ENCODE measurements around the gene COL7A1.

The COL7A1 gene

GRCh38 chr3:48600711-48601621, 5.8 kb upstream of the COL7A1 start:
- H3K4me3 ChIP-seq (ENCODE audit: insufficient read length, low read depth): no peak overlapping the region
- H3K36me3 ChIP-seq (ENCODE audit: insufficient read depth, insufficient read length, low read length): peaks cover 89% of the 10 kb centered on the region
- no peak for DNase-seq (ENCODE audit: low read depth, low spot score)
- H3K4me1 ChIP-seq (ENCODE audit: insufficient read depth, insufficient read length): peaks cover 30% of the 10 kb centered on the region
- no peaks in the 10 kb centered on the region for H3K9me3 ChIP-seq (ENCODE audit: insufficient read depth, low read length)
- no peak overlapping the region for H3K9ac ChIP-seq (ENCODE audit: insufficient read length, low read depth)
- TF ChIP-seq YY1 (IDR thresholded peaks at IDR 0.05; ENCODE audit: insufficient read depth, insufficient read length): no peak
- no peak for TF ChIP-seq ZNF274 (IDR thresholded peaks at IDR 0.05; ENCODE audit: low read depth, low read length)
- TF ChIP-seq SUZ12 (IDR thresholded peaks at IDR 0.05; ENCODE audit: extremely low read depth, insufficient read depth, insufficient read length): no peak
- no peaks in the 10 kb centered on the region for H3K27me3 ChIP-seq (ENCODE audit: insufficient read depth, insufficient read length)

DNA sequence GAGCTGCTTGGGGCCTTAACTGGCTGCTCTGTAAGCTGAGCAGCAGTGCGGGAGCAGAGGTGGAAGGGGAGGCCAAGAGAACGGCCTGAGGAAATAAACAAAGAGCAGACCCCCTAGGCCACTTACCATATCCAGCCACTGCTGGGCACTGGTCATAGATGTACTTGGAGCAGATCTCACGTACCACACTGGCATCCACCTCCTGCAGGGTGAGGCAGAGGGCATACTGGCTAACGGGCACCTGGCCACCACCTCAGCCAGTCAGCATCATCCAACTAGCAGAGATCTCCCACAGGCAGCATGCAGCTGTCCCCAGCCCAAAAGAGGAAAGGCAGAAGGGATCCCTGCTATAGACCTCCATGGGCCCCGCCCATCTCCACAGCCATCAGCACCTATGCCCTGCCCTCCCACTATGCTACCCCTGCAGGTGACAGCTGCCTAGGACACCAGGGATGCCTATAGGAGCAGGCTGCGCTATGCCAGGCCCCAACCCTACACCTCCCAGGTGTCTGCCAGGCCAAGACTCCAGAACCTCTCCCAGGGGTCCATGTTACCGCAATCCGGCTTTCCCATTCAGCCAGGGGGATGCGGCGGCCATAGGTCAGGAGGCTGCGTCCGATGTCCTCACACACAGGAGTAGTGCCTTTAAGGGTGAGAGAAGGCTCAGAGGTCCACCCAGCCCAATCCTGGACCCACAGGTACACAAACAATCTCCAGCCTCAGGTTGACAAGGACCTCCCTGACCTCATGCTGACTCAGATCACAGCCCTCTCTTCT, 4.6 kb upstream of the COL7A1 start:
- peaks cover 76% of the 10 kb centered on the region for H3K36me3 ChIP-seq (ENCODE audit: insufficient read depth, insufficient read length, low read length)
- H3K9ac ChIP-seq (ENCODE audit: insufficient read length, low read depth): no peak overlapping the region
- no peaks in the 10 kb centered on the region for H3K9me3 ChIP-seq (ENCODE audit: insufficient read depth, low read length)
- TF ChIP-seq SUZ12 (IDR thresholded peaks at IDR 0.05; ENCODE audit: extremely low read depth, insufficient read depth, insufficient read length) (no peak), ZNF274 (IDR thresholded peaks at IDR 0.05; ENCODE audit: low read depth, low read length) (no peak), YY1 (IDR thresholded peaks at IDR 0.05; ENCODE audit: insufficient read depth, insufficient read length) (no peak)
- DNase-seq (ENCODE audit: low read depth, low spot score): no peak
- peaks cover 41% of the 10 kb centered on the region for H3K4me1 ChIP-seq (ENCODE audit: insufficient read depth, insufficient read length)
- no peaks in the 10 kb centered on the region for H3K27me3 ChIP-seq (ENCODE audit: insufficient read depth, insufficient read length)
- H3K4me3 ChIP-seq (ENCODE audit: insufficient read length, low read depth): no peak overlapping the region

DNA sequence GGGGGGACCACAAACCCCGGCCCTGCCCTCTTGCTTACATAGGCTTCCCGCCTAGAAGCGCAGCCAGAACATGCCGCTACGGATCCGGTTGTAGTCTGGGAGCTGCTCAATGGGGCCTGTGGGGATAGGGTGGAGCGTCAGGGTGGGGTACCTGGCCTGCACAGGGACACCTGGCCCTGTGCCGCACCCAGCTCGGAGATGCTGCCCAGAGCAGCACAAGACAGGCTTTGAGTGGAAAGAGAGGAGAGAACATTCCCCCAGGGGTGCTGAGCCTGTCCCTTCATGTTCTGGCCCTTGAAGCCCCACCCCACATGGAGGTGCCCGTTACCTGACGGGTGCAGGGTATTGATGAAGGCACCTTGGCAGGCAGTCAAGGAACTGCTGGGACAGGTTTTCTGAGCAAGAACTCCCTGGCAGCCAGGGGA, 4.0 kb upstream of the COL7A1 start:
- Histone ChIP-seq H3K27me3 (ENCODE audit: insufficient read depth, insufficient read length) (no peaks in the 10 kb centered on the region), H3K4me3 (ENCODE audit: insufficient read length, low read depth) (no peak overlapping the region), H3K9me3 (ENCODE audit: insufficient read depth, low read length) (no peaks in the 10 kb centered on the region), H3K9ac (ENCODE audit: insufficient read length, low read depth) (no peak overlapping the region), H3K4me1 (ENCODE audit: insufficient read depth, insufficient read length) (peaks cover 47% of the 10 kb centered on the region), H3K36me3 (ENCODE audit: insufficient read depth, insufficient read length, low read length) (peaks cover 74% of the 10 kb centered on the region)
- TF ChIP-seq SUZ12 (IDR thresholded peaks at IDR 0.05; ENCODE audit: extremely low read depth, insufficient read depth, insufficient read length): no peak
- TF ChIP-seq YY1 (IDR thresholded peaks at IDR 0.05; ENCODE audit: insufficient read depth, insufficient read length): no peak
- no peak for TF ChIP-seq ZNF274 (IDR thresholded peaks at IDR 0.05; ENCODE audit: low read depth, low read length)
- DNase-seq (ENCODE audit: low read depth, low spot score): no peak

DNA sequence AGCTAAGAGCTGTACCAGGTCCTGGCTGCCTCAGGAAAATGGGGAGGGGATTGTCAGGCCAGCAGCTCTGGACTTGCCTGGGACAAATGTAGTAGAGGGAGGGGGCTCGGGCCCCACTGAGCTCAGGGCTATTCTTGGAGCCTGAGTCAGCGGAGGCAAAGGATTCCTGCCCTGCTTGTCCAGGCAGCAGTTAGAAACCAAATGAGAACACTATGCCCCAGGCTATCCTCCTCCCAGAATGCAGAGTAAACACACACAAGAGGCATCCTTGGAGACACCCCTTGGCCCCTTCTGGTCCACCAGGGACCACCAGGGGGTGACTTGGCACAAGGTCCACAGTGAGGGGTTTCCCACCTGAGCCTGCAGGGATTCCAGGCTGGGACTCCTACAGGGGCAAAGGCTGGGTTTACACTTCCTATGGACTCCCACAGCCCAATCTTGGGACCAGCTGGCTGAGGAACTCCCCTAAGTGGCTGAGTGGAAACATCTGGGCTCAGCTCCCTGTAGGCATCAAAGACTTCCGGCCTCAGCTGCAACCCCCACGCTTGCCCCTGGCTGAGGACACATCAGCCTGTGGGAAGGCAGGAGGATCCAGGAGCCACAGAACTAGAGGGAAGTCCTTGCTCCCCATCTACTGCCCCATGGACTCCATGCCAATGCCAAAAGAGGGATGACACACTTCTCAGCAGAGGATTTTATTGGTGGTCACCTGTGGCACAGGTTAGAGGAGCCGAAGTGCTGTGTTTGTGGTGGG, 3.4 kb upstream of the COL7A1 start:
- Histone ChIP-seq H3K27me3 (ENCODE audit: insufficient read depth, insufficient read length) (no peaks in the 10 kb centered on the region), H3K36me3 (ENCODE audit: insufficient read depth, insufficient read length, low read length) (peaks cover 74% of the 10 kb centered on the region), H3K9me3 (ENCODE audit: insufficient read depth, low read length) (no peaks in the 10 kb centered on the region), H3K4me1 (ENCODE audit: insufficient read depth, insufficient read length) (peaks cover 49% of the 10 kb centered on the region), H3K9ac (ENCODE audit: insufficient read length, low read depth) (peak overlapping the region; percentile 43), H3K4me3 (ENCODE audit: insufficient read length, low read depth) (no peak overlapping the region)
- TF ChIP-seq ZNF274 (IDR thresholded peaks at IDR 0.05; ENCODE audit: low read depth, low read length): no peak
- no peak for TF ChIP-seq SUZ12 (IDR thresholded peaks at IDR 0.05; ENCODE audit: extremely low read depth, insufficient read depth, insufficient read length)
- no peak for TF ChIP-seq YY1 (IDR thresholded peaks at IDR 0.05; ENCODE audit: insufficient read depth, insufficient read length)
- DNase-seq (ENCODE audit: low read depth, low spot score): peak; percentile 61

DNA sequence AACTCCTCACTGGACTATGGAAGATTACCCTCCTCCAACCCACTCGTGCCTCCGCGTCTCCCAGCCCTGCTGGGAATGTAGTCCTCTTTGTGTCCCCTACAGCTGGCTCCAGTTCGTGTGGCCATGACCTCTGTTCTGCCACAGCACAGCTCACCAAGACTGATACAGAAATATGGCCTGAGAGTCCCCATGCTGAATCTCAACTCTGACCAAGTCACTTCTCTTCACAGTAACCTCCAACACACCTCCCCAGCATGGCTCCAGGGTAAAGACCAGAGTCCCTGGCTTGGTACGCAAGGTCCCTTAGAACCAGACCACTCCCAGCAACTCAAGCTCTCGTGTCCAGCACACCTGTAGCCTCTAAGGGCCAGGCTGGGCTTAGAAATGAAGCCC, 2.3 kb upstream of the COL7A1 start:
- H3K9ac ChIP-seq (ENCODE audit: insufficient read length, low read depth): peak overlapping the region; percentile 43
- DNase-seq (ENCODE audit: low read depth, low spot score): no peak
- H3K36me3 ChIP-seq (ENCODE audit: insufficient read depth, insufficient read length, low read length): peaks cover 74% of the 10 kb centered on the region
- H3K9me3 ChIP-seq (ENCODE audit: insufficient read depth, low read length): no peaks in the 10 kb centered on the region
- no peak for TF ChIP-seq YY1 (IDR thresholded peaks at IDR 0.05; ENCODE audit: insufficient read depth, insufficient read length)
- no peak for TF ChIP-seq SUZ12 (IDR thresholded peaks at IDR 0.05; ENCODE audit: extremely low read depth, insufficient read depth, insufficient read length)
- no peak for TF ChIP-seq ZNF274 (IDR thresholded peaks at IDR 0.05; ENCODE audit: low read depth, low read length)
- H3K4me1 ChIP-seq (ENCODE audit: insufficient read depth, insufficient read length): peaks cover 52% of the 10 kb centered on the region
- H3K27me3 ChIP-seq (ENCODE audit: insufficient read depth, insufficient read length): no peaks in the 10 kb centered on the region
- no peak overlapping the region for H3K4me3 ChIP-seq (ENCODE audit: insufficient read length, low read depth)

- no peaks in the 10 kb centered on the region for H3K9me3 ChIP-seq (ENCODE audit: insufficient read depth, low read length)
- peaks cover 76% of the 10 kb centered on the region for H3K36me3 ChIP-seq (ENCODE audit: insufficient read depth, insufficient read length, low read length)
- peaks cover 52% of the 10 kb centered on the region for H3K4me1 ChIP-seq (ENCODE audit: insufficient read depth, insufficient read length)
- no peak overlapping the region for H3K9ac ChIP-seq (ENCODE audit: insufficient read length, low read depth)
- no peak overlapping the region for H3K4me3 ChIP-seq (ENCODE audit: insufficient read length, low read depth)
- no peak for DNase-seq (ENCODE audit: low read depth, low spot score)
- H3K27me3 ChIP-seq (ENCODE audit: insufficient read depth, insufficient read length): no peaks in the 10 kb centered on the region
- TF ChIP-seq ZNF274 (IDR thresholded peaks at IDR 0.05; ENCODE audit: low read depth, low read length) (no peak), SUZ12 (IDR thresholded peaks at IDR 0.05; ENCODE audit: extremely low read depth, insufficient read depth, insufficient read length) (no peak), YY1 (IDR thresholded peaks at IDR 0.05; ENCODE audit: insufficient read depth, insufficient read length) (no peak)
Observed at GRCh38 chr3:48596676-48597407, 1.7 kb upstream of the COL7A1 start.
